GM23338 (cell line): Measurements from ENCODE around the gene POLR1C.
"Not testable (repeated sequence)": the region's sequence is repeated elsewhere in the genome, so short reads cannot be mapped to it uniquely, and the experiment has no call there.

Experiments
- CREB1 ChIP-seq: fragments of 250-450 bp; sonication (Bioruptor Pico); IDR thresholded peaks from 2 replicates; pipeline ENCODE4 v1.5.0; 2020; ENCODE audit warnings: low read depth, mild to moderate bottlenecking, moderate library complexity
- EZH2 ChIP-seq: fragments of 200-600 bp; sonication (generic); IDR thresholded peaks from one replicate; pipeline ENCODE4 v1.8.0; 2017; ENCODE audit warnings: antibody characterized with exemption, mild to moderate bottlenecking, low read depth; ENCODE audit not compliant: unreplicated experiment
- EZH2phosphoT487 ChIP-seq: fragments of 200-600 bp; sonication (generic); IDR thresholded peaks from one replicate; pipeline ENCODE4 v1.8.1; 2018; ENCODE audit warnings: antibody characterized with exemption; ENCODE audit not compliant: unreplicated experiment
- JUNB ChIP-seq: IDR thresholded peaks from one replicate; pipeline ENCODE4 v1.6.1; 2016; ENCODE audit warnings: antibody characterized with exemption; ENCODE audit not compliant: unreplicated experiment
- NANOG ChIP-seq: IDR thresholded peaks from 2 replicates; pipeline ENCODE4 v1.6.1; 2016; ENCODE audit warnings: antibody characterized with exemption, borderline replicate concordance
- POLR2AphosphoS5 ChIP-seq: IDR thresholded peaks from 2 replicates; pipeline ENCODE4 v1.6.1; 2016; ENCODE audit warnings: antibody characterized with exemption, low read depth
- REST ChIP-seq: IDR thresholded peaks from one replicate; pipeline ENCODE4 v1.6.1; 2018; ENCODE audit warnings: antibody characterized with exemption; ENCODE audit not compliant: unreplicated experiment
- ZNF114 ChIP-seq: fragments of 250-450 bp; sonication (Bioruptor Pico); IDR thresholded peaks from 2 replicates; pipeline ENCODE4 v1.5.0; 2020; ENCODE audit warnings: mild to moderate bottlenecking, moderate library complexity
- TF ChIP-seq, protein P1 (sequence below), 2 experiments: fragments of 200-600 bp in 1 of 2; sonication (generic) in 1 of 2; conservative IDR thresholded peaks; 2 replicates each; pipeline versions ENCODE4 v1.5.1 to v1.6.1; 2016 to 2017; ENCODE audit warnings: antibody characterized with exemption in 2 of 2, low read depth in 2 of 2, mild to moderate bottlenecking in 2 of 2, moderate library complexity in 1 of 2

DNA sequence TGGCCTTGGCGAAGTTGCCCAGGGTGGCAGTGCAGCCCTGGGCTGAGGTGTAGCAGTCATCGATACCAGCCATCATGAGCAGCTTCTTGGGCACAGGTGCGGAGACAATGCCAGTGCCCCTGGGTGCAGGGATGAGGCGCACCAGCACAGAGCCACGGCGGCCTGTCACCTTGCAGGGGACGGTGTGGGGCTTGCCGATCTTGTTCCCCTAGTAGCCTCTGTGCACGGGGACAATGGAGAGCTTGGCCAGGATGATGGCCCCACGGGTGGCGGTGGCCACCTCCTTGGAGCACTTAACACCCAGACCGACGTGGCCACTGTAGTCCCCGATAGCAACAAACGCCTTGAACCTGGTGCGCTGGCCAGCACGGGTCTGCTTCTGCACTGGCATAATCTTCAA is 22.1 kb downstream of the POLR1C start:
- not testable (repeated sequence) for TF ChIP-seq REST; EZH2phosphoT487; JUNB; POLR2AphosphoS5; EZH2; CREB1 (CRISPR knock-in tag); ZNF114 (CRISPR knock-in tag); NANOG
- TF ChIP-seq, protein P1, sequence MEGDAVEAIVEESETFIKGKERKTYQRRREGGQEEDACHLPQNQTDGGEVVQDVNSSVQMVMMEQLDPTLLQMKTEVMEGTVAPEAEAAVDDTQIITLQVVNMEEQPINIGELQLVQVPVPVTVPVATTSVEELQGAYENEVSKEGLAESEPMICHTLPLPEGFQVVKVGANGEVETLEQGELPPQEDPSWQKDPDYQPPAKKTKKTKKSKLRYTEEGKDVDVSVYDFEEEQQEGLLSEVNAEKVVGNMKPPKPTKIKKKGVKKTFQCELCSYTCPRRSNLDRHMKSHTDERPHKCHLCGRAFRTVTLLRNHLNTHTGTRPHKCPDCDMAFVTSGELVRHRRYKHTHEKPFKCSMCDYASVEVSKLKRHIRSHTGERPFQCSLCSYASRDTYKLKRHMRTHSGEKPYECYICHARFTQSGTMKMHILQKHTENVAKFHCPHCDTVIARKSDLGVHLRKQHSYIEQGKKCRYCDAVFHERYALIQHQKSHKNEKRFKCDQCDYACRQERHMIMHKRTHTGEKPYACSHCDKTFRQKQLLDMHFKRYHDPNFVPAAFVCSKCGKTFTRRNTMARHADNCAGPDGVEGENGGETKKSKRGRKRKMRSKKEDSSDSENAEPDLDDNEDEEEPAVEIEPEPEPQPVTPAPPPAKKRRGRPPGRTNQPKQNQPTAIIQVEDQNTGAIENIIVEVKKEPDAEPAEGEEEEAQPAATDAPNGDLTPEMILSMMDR (conservative IDR thresholded peaks at IDR 0.05; ENCODE audit: low read depth in 2 of 2), result not testable (repeated sequence)
